Uterus (tissue), 2 donors: ENCODE data around the gene MMP17.

Source experiments
- POLR2A ChIP-seq, 2 donors: fragments of 450-650 bp; IDR thresholded peaks; one replicate each; pipeline ENCODE4 v1.6.1; 2016; ENCODE audit warnings: antibody characterized with exemption in 2 of 2, mild to moderate bottlenecking in 1 of 2, moderate library complexity in 1 of 2
- TF ChIP-seq, protein P1 (sequence below), 4 experiments: fragments of 200-600 bp in 2 of 4; fragments of 450-650 bp in 2 of 4; sonication (generic) in 2 of 4; IDR thresholded peaks; one replicate each; pipeline ENCODE4 v1.5.1; 2016 to 2019; ENCODE audit warnings: antibody characterized with exemption in 4 of 4, mild to moderate bottlenecking in 2 of 4, moderate library complexity in 1 of 4

DNA sequence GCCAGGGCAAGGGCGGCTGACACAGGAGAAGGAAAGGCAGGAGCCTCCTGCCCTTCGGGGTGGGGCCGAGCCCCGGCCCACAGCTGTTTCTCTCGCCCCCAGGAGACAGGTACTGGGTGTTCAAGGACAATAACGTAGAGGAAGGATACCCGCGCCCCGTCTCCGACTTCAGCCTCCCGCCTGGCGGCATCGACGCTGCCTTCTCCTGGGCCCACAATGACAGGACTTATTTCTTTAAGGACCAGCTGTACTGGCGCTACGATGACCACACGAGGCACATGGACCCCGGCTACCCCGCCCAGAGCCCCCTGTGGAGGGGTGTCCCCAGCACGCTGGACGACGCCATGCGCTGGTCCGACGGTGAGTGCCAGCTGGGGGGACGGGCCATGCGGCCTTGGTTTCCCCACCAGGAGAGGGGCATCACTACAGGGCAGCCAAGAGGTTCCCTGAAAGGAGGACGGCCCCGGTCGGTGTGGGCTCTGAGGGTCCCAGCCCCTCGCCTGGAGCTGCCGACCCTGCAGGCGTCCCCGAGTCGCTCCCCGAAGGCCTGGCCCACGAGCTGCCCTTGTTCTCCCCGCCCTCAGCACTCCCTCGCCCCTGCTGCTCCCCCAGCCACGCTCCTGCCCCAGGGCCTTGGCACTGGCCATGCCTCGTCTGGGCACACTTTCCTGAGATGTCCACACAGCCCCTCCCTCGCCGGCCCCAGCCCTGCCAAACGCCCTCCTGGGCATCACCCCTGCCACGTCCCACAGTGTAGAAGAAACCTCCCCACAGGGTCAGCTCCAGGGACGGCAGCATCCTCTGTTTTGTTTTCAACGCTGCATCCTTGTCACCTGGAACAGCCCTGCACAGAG lies 21.7 kb downstream of the MMP17 start:
- TF ChIP-seq POLR2A (IDR thresholded peaks at IDR 0.05): no peak
- TF ChIP-seq, protein P1, sequence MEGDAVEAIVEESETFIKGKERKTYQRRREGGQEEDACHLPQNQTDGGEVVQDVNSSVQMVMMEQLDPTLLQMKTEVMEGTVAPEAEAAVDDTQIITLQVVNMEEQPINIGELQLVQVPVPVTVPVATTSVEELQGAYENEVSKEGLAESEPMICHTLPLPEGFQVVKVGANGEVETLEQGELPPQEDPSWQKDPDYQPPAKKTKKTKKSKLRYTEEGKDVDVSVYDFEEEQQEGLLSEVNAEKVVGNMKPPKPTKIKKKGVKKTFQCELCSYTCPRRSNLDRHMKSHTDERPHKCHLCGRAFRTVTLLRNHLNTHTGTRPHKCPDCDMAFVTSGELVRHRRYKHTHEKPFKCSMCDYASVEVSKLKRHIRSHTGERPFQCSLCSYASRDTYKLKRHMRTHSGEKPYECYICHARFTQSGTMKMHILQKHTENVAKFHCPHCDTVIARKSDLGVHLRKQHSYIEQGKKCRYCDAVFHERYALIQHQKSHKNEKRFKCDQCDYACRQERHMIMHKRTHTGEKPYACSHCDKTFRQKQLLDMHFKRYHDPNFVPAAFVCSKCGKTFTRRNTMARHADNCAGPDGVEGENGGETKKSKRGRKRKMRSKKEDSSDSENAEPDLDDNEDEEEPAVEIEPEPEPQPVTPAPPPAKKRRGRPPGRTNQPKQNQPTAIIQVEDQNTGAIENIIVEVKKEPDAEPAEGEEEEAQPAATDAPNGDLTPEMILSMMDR (IDR thresholded peaks at IDR 0.05): no peak
